HepG2 (cell line): ENCODE results near the gene TMEM253. TPM values are rescaled to one million over a fixed set of nuclear protein-coding genes. Genes with fewer than 3 reads are reported as not detected.

Experiments used
- CEBPB ChIP-seq: IDR thresholded peaks from 2 replicates; pipeline ENCODE4 v1.6.1; 2011; ENCODE audit warnings: low read depth, low read length, improper control_type of control experiment, borderline replicate concordance
- CHD4 ChIP-seq: fragments of 200-600 bp; sonication (generic); IDR thresholded peaks from 2 replicates; pipeline ENCODE4 v1.7.0; 2017; ENCODE audit warnings: mild to moderate bottlenecking, low read length, borderline replicate concordance
- ETV5 ChIP-seq: IDR thresholded peaks from 2 replicates; pipeline ENCODE4 v1.6.1; 2018; ENCODE audit warnings: missing biosample characterization, missing genetic modification reagents, inconsistent platforms, borderline replicate concordance
- GATAD1 ChIP-seq: IDR thresholded peaks from 2 replicates; pipeline ENCODE4 v1.6.1; 2016; ENCODE audit warnings: missing genetic modification reagents, missing compliant biosample characterization
- GLI4 ChIP-seq: sonication (generic); formaldehyde crosslinking; IDR thresholded peaks from 2 replicates; pipeline ENCODE4 v1.5.1; 2020; ENCODE audit warnings: missing genetic modification reagents, mild to moderate bottlenecking, moderate library complexity, borderline replicate concordance
- HIC2 ChIP-seq: sonication (generic); formaldehyde crosslinking; IDR thresholded peaks from 2 replicates; pipeline ENCODE4 v1.9.0; 2022; ENCODE audit warnings: low read depth, missing genetic modification reagents
- KDM1A ChIP-seq: IDR thresholded peaks from 2 replicates; pipeline ENCODE4 v1.6.1; 2016; ENCODE audit warnings: missing compliant biosample characterization
- KLF6 ChIP-seq: IDR thresholded peaks from 2 replicates; pipeline ENCODE4 v1.8.0; 2016; ENCODE audit warnings: missing biosample characterization, missing genetic modification reagents
- MIER3 ChIP-seq: IDR thresholded peaks from 2 replicates; pipeline ENCODE4 v1.6.1; 2016; ENCODE audit warnings: missing compliant biosample characterization, borderline replicate concordance
- MTA3 ChIP-seq: sonication (generic); formaldehyde crosslinking; IDR thresholded peaks from 2 replicates; pipeline ENCODE4 v1.4.0; 2020; ENCODE audit warnings: missing genetic modification reagents
- SOX5 ChIP-seq: IDR thresholded peaks from 2 replicates; pipeline ENCODE4 v1.6.1; 2016; ENCODE audit warnings: borderline replicate concordance
- TBL1XR1 ChIP-seq: fragments of 150-350 bp; IDR thresholded peaks from 2 replicates; pipeline ENCODE4 v1.6.1; 2014; ENCODE audit warnings: borderline replicate concordance, low read length; ENCODE audit not compliant: partially characterized antibody
- TOPORS ChIP-seq: sonication (generic); formaldehyde crosslinking; IDR thresholded peaks from 2 replicates; pipeline ENCODE4 v1.8.0; 2023; ENCODE audit warnings: mild to moderate bottlenecking, missing genetic modification reagents
- ZBED4 ChIP-seq: sonication (generic); formaldehyde crosslinking; IDR thresholded peaks from 2 replicates; pipeline ENCODE4 v1.4.0; 2020; ENCODE audit warnings: missing genetic modification reagents, borderline replicate concordance
- ZBTB37 ChIP-seq: sonication (generic); formaldehyde crosslinking; IDR thresholded peaks from 2 replicates; pipeline ENCODE4 v1.4.0; 2020; ENCODE audit warnings: mild to moderate bottlenecking, missing genetic modification reagents
- ZMYM2 ChIP-seq: sonication (generic); formaldehyde crosslinking; IDR thresholded peaks from 2 replicates; pipeline ENCODE4 v1.8.0; 2022; ENCODE audit warnings: mild to moderate bottlenecking, missing genetic modification reagents
- ZNF335 ChIP-seq: sonication (generic); formaldehyde crosslinking; IDR thresholded peaks from 2 replicates; pipeline ENCODE4 v1.4.0; 2020; ENCODE audit warnings: missing genetic modification reagents
- ZNF550 ChIP-seq: sonication (generic); formaldehyde crosslinking; IDR thresholded peaks from 2 replicates; pipeline ENCODE4 v1.4.0; 2020; ENCODE audit warnings: mild to moderate bottlenecking, missing genetic modification reagents, borderline replicate concordance
- ZNF879 ChIP-seq: sonication (generic); formaldehyde crosslinking; IDR thresholded peaks from 2 replicates; pipeline ENCODE4 v1.8.1; 2023; ENCODE audit warnings: missing genetic modification reagents
- ZSCAN20 ChIP-seq: sonication (generic); formaldehyde crosslinking; IDR thresholded peaks from 2 replicates; pipeline ENCODE4 v1.4.0; 2020; ENCODE audit warnings: missing genetic modification reagents, mild to moderate bottlenecking, borderline replicate concordance
- ZSCAN29 ChIP-seq: sonication (generic); formaldehyde crosslinking; conservative IDR thresholded peaks from 2 replicates; pipeline ENCODE4 v1.4.0; 2020; ENCODE audit warnings: mild to moderate bottlenecking, missing genetic modification reagents
- polyA plus RNA-seq, 8 experiments: library from polyadenylated mRNA; depleted of rRNA in 3 of 8; stranded (reverse) in 7 of 8; unstranded in 1 of 8; fragments of >200 nt; fragmentation: Illumina TruSeq in 4 of 8; extraction: Trizol in 4 of 8; gene quantifications; 2 replicates each; pipeline versions ENCODE4 v1.2.1 to v1.2.3, GENCODE V29; 2011 to 2016; ENCODE audit warnings: low read depth in 4 of 8, missing spikeins in 1 of 8, mixed read lengths in 1 of 8; ENCODE audit not compliant: insufficient read depth in 1 of 8
- total RNA-seq, 5 experiments: library from RNA; depleted of rRNA; stranded (reverse); fragments of >200 nt; fragmentation: Illumina TruSeq; extraction: Trizol; gene quantifications; 2 replicates each; pipeline ENCODE4 v1.2.3, GENCODE V29; 2016; ENCODE audit warnings: low read depth in 1 of 5

TMEM253 gene
- total and polyA plus RNA-seq, 2 of the 13 experiments (the other 11 are each of a cell fraction or from before 2014, with no cell fraction given): 0.29 to 0.45 TPM

GRCh38 chr14:21054123-21054767 is 46.6 kb upstream of the TMEM253 start (continued):
- TF ChIP-seq TBL1XR1: peak; percentile 27
- peak; percentile 62; the same call in 1 of the 2 replicates for TF ChIP-seq GATAD1
- peak; percentile 86 for TF ChIP-seq ZBTB37 (CRISPR knock-in tag)
- 0 out of 2 replicates have a peak, but pooled peaks have one; percentile 27 for TF ChIP-seq KDM1A (CRISPR knock-in tag)
- no peak; the same call in 1 of the 2 replicates for TF ChIP-seq CHD4
- peak; percentile 90; the same call in 1 of the 2 replicates for TF ChIP-seq ZBED4 (CRISPR knock-in tag)
- TF ChIP-seq TOPORS: no peak
- no peak for TF ChIP-seq ZNF879 (CRISPR knock-in tag)
- 0 out of 2 replicates have a peak, but pooled peaks have one; percentile 7 for TF ChIP-seq GLI4 (CRISPR knock-in tag)
- TF ChIP-seq ZNF335: peak; percentile 90
- peak; percentile 92 for TF ChIP-seq KLF6 (CRISPR knock-in tag)
- peak; percentile 77; the same call in 1 of the 2 replicates for TF ChIP-seq ZMYM2 (CRISPR knock-in tag)
- TF ChIP-seq ETV5 (CRISPR knock-in tag): peak; percentile 99
- 0 out of 2 replicates have a peak, but pooled peaks have one; percentile 63 for TF ChIP-seq ZSCAN29 (CRISPR knock-in tag)
- no peak for TF ChIP-seq ZNF550
- TF ChIP-seq SOX5 (CRISPR knock-in tag): peak; percentile 92
- TF ChIP-seq ZSCAN20 (CRISPR knock-in tag): no peak
- no peak; the same call in 1 of the 2 replicates for TF ChIP-seq MIER3 (CRISPR knock-in tag)
- TF ChIP-seq CEBPB: peak; percentile 80
- no peak for TF ChIP-seq MTA3
- TF ChIP-seq HIC2 (CRISPR knock-in tag): peak; percentile 95
